Inflammatory macrophage treated with lipopolysaccharide for 4 hours (primary cell): Measurements from ENCODE around the gene PPP1R13B.

Source experiments
- DNase-seq: peaks from one replicate; pipeline ENCODE4 v3.0.0-alpha.2; 2020

Gene PPP1R13B

GRCh38 chr14:103708750-103709187 lies 138.6 kb downstream of the PPP1R13B start:
- DNase-seq, result no peak

- no peak for DNase-seq
These were observed 139.8 kb downstream of the PPP1R13B start for GRCh38 chr14:103707329-103708263.

DNA sequence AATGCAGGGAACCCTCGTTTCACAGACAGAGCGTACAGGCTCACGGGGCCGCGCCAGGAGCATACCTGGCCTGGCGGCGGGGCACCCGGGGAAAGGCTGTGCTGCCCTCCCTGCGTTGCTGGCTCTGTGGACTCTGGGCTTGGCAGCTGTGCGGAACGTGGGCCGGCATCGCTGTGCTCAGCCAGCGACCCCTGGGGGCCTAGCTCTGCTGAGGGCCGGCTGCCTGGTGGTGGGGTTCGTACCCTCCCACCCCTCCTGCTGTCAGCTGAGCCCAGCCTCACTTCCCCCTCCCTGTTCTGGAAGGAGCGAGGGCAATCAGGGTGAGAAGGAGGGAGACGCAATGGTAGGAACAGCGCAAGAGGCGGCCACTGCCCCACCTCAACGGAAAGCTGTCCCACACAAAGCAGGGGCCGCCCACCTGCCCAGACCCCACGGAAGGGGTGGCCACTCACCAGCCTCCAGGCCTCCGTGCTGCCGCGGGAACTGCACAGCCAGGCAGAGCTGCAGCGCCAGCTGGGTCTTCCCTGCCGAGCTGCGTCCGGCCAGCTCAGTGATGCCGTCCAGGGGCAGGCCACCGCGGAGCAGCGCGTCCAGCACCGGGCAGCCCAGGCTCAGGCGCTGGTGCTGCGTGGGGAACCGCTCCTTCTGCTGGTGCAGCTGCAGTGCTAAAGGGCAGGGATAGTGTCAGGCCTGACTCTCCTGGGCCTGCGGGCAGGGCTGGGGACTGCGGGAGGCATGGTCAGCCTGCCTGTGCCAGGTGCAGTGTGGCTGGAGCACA lies 140.6 kb downstream of the PPP1R13B start:
- DNase-seq, result no peak

DNA sequence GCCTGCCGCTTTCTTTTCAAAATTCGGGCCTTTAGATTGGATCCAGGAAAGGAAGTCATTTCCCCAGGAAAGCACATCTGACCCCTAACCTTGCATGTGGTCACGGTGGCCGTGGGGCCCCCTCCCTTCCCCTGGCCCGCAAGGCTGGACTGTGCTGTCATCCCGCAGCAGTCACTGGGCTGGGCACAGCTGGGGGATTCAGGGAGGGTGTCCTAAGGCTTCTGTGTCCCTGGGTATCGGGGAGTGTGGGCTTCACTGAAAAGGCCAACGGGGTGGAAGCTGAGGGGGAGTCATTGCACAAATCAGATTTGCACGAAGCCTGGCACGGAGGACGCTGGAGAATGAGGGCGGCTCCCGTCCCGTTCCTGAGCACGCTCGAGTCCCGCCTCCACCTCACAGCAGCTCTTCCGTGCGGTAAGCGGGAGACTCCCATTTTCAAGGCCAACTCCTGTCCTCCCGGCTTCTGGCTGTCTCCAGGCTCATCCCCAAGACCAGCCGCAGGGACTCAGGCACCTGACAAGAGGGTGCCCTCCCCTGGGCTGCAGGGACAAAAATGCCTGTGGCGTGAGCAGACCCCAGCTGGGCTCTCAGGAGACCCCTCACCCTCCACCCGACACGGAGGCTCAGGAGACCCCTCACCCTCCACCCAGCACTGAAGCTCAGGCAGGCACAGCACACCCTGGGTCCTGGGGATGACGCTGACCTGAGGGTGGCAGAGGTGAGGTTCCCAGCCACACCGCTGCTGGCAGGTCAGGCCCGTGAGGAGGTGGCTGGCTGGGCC lies 141.7 kb downstream of the PPP1R13B start:
- no peak for DNase-seq

DNA sequence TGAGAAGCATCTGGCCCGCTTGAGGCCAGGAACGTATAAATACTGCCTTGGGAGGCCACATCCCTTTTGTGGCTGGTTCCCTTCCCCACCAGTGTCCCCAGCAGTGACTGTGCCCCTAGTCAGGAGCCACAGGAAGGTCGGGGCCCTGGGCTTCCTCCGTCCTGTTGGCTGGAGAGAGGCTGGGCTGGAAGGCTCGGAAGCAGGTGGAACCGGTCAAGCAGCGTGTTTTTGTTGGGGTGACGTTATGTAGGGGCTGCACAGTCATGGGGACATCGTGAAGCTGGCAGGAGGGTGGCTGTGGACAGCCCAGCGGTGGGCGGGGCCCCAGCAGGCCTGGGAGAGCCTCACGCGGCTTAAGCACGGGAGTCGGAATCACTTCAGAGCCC lies 142.3 kb downstream of the PPP1R13B start:
- DNase-seq, result no peak

- no peak for DNase-seq
These were observed 142.7 kb downstream of the PPP1R13B start for GRCh38 chr14:103704708-103705107.

DNA sequence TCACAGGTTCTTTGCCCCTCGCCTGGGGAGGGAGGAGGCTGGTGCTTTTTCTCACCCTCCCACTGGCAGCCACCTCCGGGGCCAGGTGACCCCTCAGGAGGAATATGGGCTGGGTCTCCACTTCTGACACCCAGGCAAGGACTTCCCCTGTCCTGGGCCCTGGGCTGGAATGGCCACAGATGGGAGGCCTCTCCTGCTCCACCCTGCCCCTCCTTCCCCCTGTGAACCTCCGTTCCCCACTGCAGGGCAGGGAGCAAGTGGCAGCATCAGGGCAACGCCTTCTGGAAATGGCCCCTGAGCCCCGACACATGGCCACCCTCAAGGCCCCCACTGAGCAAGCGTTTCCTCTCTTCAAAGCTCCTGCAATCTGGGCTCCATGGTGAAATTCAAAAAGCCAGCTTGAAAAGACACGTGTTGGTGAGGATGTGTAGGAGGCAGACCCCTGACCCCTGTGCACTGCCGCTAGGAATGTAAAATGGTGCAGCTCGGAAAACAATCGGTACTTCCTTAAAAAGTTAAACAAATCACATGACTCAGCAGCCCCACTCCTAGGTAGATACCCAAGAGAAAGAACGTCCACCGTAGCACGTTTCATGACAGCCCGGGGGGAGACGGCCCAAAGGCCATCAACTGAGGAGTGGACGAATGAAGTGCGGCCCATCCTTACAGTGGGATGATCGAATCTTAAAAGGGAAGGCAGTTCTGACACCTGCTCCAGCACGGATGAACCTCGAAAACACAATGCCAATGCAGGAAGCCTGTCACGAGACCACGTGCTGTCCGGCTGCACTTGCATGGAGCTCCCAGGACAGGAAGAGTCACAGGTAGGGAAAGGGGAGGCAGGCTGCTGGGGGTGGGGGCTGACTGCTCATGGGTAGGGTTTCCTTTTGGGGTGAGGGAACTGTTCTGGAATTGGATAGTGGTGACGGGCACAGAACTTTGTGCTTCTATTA lies 143.7 kb downstream of the PPP1R13B start:
- DNase-seq, result no peak

DNA sequence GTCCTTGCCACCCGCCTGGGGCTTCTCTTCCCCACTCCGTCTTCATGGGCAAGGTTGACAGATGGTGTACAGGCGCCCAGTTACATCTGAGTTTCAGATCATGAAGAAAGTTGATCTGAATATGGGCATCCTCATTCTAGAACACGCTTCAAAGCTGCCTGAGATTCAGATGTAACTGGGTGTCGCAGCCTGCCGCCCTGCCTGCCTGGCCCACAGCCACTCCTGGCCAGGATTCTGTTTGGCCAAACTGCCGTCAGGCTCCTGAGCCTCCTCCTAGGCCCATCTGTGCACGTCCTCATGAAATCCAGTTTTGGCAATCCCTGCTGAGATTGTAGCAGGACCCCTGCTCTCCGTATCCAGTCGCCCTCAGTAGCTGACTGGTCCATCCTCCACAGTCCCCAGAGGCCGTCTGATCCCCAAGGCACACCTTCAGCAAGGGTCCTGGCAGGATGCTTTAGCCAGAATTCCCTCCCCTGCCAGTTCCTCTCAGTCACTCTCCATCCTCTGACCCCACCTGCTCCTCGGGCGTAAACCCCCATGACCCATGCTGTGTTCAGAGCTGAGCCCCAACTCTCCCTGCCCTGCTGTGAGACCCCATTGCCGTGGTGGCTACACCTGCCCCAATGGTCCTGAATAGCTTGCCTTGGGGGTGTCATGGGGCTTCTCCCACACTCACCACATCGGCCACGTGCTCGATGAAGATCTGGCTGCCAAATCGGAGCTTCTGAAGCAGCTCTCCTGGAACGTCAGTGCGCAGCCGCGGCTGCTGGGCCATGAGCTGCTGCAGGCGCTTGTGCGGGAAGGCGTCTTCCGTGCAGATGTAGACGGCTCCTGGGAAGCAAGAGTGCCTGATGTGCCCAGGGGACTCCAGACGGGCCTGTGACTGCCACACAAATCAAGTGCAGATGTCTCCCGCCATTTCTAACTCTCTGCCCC lies 144.6 kb downstream of the PPP1R13B start:
- DNase-seq, result no peak

DNA sequence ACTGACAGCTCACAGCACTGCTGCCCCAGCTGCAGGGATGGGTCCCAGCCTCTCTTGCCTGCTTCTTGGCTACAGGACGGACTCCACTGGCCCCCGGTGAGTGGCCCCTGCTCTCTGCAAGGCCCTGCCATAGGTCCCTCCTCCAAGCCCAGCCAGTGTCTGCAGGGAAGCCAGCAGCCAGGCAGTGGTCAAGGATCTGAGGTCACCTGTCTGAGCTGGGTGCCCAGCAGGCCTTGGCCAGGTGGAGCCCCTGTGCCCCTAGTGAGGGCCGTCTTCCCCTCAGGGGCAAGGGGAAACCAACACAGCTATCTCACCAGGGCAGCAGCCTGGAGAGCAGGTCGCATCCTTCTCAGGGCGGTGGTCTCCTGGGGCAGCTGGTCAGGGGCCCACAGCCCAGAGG lies 145.3 kb downstream of the PPP1R13B start:
- no peak for DNase-seq

DNA sequence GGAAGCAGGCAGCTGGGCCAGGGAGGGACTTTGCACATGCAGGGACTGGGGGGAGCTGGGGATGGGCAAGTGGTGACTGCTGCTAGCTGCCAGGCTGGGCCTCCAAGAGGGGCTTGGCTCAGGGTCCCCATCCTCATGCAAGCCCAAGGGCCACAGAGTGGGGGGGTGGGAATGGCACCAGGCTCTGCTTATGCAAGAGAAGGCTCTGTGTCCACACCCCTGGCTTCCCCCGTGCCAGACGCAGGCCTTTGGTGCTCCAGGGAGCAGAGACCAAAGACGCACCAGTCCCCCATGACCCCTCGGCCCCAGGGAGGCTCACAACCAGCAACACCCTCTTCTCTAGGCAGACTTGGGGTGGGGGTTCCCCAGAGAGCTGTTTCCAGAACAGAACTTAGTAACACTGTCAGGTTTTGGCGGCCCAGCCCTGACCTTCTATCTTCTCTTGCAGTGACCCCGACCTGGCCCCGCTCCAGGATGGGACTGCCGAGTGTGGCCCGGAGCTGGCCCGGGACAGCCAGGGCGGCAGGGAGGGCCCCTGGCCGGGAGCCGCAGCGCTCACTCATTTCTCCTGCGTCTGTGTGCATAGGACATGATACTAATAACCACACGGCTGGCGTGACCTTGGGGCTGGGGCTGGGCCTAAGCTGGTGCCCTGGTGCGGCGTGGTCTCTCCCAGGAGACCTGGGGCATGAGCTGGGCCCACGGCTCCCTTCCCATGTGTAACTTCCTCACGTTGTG lies 146.5 kb downstream of the PPP1R13B start:
- DNase-seq, result no peak

DNA sequence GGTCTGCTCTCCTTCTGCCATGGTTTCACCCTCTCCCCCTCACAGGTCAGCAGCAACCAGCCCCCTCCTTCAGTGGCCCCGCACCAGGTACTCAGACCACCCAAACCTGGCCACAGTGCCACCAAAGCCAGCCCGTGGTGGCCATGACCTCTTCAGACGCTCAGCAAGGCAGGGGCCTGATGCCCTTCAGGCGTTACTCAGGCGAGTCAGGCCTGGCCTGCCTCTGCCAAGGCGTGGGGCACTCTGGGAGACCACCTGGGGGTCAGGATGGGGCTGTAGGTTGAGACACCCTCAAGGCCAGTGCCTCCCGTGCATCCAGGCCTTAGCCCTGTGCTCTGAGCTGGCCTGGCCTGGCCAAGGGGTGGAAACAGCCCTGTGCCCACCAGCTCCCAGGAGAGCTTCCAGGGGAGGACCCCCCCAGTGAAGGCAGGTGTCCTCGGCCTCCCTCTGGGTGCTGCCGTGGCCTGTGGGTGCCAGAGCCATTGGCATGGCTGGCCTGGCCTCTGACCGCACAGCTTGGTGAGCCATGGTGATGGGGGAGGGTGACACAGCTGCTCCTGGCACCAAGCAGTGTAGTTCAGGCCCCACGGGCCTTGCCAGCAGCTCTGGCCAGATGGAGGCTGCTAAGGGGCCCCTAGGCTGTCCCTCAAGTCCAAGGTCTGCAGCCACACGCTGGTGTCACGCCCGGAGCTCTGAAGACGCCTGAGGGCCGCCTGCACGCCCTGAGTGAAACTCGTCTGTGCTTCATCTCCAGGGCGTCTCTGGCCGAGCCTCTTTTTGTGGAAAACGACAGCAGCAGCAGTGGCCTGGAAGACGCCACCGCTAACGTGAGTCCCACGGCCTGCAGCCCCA lies 147.2 kb downstream of the PPP1R13B start:
- DNase-seq, result no peak

DNA sequence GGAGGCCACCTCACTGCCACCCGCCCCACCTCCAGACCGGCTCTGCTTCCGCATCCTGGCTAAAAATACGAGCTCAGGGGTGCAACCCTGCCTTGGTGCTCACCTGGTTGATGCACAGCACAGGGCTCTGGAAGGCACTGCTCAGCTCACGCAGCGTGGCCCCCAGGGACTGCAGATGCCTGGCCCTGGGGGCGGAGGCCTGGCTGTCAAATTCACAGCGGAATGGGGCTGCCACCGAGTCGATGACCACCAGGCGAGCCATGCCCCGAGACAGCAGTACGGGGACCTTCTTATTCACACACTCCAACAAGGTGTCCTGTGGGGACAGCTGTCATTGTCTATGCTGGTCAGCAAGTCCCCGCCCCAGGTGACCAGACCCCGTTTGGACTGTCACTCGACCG lies 148.1 kb downstream of the PPP1R13B start:
- no peak for DNase-seq

DNA sequence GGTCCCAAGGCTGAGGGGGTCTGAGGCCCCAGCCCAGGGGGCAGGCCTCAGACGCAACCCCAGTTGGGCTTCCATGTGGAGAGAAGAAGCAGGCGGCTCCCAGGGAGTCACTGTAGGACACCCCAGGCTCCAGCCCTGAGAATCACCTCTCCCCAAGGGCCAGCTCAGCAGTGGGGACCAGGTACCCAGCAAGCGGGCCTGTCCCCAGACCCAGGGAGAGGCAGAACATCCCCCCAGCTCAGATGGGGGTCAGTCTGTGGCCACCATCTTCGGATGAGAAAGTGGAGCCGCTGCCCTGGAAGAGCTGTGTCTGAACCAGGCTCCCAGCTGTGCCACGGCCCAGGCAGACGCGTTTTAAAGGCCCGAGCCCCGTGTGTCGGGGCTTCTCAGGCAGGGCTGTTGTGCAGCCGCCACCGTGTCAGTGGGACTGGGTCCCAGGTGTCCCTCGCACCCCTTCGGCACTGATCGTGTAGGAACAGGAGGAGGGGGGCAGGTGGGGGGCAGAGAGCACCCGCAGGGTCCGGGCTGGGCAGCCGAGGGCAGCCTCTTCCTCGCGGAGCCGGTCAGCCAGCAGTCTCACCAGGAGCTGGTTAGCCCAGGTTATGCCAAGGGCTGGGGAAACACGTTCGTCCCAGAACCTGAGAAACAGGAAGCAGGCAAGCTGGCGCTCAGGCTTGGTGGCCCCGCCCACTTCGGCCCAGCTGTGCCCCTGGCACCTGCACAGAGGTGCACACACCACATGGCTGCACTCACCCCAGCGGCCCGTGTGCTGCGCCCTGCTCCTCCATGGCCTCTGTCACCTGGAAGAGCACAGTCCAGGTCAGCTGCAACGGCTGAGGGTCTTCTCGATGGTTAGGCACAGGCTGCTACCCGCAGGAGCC lies 148.8 kb downstream of the PPP1R13B start:
- no peak for DNase-seq

DNA sequence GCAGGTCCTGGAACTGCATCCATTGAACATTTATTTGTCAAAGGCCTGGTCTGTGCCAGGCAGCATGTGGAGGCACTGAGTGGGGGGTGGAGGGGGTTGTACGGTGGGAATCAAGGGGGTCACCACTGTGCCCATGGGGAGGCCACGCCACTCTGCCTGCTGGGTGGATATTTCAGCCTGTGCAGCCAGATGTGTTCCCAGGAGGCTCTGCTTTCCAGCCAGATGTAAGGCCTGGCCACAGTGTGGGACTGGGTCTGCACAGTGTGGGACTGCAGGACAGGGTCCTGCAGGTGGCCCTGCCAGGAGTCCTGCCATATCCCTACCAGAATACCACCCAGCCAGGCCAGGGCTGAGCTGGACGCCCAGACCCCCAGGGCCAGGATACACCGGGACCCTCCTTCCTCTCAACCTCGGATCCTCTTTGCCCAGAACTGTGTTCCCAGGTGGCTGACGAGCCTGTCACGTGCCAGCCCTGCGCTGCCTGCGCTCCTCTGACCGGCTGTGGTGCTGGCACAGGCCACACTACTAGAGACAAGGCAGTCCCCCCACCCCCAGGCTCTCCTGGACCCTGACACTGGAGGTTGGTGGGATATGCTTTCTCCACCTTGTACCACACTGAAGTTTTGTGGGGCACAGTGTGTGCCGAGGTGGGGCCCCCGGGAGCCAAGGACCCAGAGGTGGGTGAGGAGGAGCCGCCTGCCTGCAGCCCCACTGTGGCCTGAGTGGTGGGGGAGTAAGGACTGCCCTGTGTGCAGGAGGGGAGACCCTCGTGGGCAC lies 149.6 kb downstream of the PPP1R13B start:
- no peak for DNase-seq

DNA sequence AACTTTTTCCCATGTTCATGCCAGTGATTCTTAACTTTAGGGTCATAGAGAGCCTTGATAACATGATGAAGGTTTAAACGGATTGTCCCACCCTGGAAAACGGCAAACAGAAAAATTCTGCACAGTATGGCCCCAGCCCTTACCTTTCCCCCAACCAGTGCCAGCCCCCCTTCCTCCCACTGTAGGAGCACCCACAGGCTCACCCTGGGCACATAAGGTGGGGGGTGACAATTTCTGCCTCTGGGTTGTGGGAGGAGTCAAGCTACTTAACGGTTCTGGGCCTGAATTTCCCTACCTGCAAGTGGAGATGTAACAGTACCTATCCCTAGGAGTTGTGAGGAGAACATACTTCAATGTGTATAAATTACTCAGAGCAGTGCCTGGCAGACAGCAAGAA lies 150.2 kb downstream of the PPP1R13B start:
- no peak for DNase-seq

DNA sequence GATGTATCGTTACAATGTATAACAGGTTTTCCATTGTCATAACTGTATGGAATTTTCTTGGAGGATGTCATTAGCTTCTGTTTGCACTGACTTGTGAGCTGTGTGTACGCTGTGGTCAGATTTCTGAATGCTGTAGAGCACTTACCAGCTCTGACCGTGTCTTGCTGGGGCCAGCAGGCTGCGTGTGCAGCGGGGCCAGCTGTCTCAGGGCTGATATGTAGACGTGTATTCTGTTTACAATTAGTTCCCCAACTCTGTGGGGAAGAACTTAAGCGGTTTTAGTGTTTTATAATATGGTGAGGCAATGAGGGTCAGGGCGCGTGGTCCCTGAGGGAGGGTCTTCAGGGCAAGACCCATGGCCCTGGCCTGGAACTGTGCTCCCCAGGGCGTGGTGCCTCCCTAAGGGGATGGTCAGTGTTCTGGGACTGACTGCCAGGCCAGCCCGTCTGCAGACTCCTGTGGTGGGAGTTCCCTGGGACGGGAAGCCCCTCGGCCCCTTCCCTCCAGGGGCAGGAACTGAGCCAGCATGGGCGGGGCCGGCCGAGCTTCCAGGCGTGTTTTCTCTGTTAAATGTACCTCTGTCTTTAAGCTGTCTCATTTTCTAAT lies 150.8 kb downstream of the PPP1R13B start:
- DNase-seq, result no peak

DNA sequence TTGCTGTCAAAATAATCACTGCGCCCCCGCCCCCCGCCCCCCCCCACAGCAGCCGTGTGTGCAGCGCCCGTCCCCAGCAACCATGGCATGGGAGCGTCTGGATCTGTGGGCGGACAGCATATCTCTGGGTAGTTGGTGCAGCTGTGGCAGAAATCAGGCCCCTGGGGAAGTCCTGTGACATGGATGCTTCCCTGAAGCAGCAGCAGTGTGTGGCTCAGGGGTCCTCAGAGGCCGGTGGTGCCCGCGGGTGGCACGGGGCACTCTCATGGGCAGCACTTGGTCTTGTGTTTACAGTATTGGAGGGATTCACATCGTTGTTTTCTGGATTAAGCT lies 151.3 kb downstream of the PPP1R13B start:
- DNase-seq, result no peak
